GF-D8 (cell line): ENCODE results near the gene SARS2.
"Not testable (repeated sequence)": the region's sequence is repeated elsewhere in the genome, so short reads cannot be mapped to it uniquely, and the experiment has no call there.

ENCODE experiments used
- DNase-seq: peaks from one replicate; lab custom pipeline; 2025; lab: John Stamatoyannopoulos, UW

Gene SARS2, protein sequence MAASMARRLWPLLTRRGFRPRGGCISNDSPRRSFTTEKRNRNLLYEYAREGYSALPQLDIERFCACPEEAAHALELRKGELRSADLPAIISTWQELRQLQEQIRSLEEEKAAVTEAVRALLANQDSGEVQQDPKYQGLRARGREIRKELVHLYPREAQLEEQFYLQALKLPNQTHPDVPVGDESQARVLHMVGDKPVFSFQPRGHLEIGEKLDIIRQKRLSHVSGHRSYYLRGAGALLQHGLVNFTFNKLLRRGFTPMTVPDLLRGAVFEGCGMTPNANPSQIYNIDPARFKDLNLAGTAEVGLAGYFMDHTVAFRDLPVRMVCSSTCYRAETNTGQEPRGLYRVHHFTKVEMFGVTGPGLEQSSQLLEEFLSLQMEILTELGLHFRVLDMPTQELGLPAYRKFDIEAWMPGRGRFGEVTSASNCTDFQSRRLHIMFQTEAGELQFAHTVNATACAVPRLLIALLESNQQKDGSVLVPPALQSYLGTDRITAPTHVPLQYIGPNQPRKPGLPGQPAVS

DNA sequence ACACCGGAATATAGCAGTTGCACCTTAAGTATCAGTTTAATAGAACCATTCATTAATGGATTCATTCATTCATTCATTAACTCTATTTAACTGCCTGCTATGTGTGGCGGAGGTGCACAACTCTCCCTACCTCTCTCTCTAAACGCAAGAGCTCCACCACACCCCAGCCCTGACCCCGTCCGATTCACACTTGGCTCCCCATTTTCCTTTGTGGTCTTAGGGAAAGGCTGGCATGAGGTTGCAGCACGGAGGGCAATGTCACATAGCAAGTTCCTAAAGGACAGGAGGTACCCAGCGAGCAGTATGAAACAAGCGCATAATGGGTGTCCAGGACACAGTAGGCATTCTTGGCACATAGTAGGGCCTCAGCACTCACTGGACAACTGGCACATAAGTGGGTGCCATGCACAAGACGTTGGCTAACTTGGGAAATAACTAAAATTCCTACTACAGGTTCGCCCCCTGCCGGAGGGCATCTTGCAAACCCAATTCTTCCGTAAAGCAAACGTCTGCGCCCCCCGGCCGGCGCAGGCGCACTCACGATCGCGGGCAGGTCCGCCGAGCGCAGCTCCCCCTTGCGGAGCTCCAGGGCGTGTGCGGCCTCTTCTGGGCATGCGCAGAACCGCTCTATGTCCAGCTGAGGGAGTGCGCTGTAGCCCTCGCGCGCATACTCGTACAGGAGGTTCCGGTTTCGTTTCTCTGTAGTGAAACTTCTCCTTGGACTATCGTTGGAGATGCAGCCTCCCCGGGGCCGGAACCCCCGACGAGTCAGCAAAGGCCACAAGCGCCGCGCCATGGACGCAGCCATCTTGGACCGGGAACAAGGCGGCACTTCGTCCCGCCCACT, at the start of gene SARS2:
TSS of gene SARS2 (minus strand) at position 835 of the 847 bp plus-strand sequence. CDS start at position 808, 27 bp downstream.
- DNase-seq, result peak; percentile 86

DNA sequence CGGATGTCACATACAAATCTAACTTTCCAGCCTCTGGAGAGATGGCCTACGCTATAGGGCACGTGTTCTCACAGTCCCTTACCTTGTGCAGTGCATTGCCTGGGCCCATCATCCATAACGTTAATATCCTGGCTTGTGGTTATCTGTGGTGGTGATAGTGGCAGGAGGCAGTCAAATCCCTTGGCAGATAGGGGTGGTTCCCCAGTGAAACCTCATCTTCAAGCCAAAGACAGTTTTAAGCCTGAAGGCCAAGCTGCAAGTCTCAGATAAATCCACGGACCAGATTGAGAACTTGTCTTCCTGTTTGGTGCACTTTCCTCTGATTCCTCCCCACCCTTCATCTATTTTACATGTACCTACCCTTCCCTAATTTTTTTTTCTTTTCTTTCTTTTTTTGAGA, 49.2 kb upstream of the SARS2 start:
- DNase-seq, result no peak

DNA sequence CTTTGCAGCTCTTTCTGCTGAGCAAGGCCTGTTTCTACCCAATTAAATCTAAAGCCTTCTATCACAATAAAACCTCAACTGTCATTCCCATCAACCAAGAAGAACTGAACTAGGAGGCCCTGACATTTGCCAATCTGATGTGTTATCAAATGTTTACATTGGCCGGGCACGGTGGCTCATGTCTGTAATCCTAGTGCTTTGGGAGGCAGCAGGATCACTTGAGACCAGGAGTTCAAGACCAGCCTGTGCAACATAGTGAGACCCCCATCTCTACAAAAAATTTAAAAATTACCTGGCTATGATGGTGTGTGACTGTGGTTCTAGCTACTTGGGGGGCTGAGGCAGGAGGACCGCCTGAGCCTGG, 47.7 kb upstream of the SARS2 start:
- DNase-seq, result no peak

DNA sequence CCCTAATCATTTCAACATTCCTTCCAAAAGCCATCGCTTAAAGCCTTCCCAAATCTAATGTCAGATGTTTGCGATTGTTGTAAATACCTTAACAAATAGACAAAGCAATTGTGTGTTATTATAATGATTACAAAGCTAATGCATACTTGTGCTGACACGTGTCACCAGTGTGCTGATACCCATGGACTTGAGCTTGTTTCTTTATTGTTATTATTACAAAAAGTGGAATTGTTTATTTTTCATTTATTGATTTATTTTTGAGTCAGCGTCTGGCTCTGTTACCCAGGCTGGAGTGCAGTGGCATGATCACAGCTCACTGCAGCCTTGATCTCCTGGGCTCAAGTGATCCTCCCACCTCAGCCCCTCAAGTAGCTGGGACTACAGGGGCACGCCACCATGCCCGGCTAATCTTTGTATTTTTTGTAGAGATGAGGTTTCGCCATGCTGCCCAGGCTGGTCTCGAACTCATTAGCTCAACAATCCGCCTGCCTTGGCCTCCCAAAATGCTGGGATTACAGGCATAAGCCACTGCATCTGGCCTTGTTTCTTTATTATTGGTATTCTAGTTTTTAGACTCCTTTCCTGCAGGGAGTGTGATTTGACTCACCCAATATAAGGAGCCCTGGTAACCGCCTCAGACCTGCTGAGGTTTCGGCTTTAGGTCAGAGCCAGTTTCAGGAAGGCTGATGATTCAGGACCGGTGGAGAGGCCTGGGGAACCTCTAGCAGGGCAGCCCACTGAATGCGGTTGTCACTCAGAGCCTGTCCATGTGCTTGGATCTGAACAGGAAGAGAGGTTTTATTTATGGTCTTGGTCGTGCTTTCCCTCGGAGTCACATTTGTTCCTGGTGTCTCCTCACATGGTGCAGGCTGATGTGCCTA, 47.1 kb upstream of the SARS2 start:
- no peak for DNase-seq

DNA sequence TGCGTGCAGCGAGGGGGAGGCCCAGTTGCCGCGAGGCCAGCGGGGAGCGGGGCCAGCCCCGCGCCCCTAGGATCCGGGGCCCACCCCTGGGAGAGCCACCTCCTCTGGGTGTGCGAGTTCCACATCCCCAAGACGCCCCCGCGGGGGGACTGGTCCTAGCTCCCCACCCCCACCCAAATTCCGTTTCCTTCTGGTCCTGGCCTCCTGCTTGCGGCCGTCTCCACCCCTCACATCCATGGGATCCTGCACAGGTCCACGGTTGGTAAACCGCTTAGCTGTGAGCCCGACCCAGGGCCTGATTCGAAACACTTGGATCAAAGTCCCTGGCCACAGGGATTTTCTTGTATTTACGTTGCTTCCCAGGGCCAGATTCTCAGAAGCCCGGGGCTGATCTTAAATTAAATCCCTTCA, 45.3 kb upstream of the SARS2 start:
- no peak for DNase-seq

DNA sequence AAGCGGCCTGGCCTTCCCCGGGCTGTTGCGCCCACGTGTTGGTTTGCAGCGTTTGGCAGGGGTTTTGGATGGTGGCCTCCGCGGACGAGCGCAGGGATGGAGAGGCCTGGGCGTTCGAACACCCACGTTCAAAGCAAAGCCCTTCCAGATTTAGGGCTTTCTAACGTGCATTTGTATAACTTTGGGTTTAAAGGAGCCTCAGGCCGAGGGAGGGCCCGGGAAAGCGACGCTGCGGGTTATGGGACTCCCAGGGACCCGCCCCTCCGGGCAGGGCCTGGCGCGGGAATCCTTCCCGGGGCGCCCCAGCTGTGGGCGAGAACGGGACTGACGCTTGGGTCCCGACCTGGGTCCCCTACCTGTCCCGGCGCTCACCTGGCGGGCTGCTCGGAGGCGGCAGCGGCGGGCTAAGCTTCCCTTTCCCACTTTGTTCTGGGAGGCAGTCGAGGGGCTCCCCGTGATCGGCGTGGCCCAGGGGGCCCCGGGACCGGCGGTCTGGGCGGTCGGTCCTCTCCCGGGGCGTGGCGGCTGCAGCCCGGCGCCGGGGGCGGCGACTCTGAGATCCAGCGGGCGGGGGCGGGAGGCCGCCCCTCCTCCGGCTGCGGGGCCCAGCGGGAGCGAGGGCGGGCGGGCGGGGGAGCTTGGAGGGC, 44.8 kb upstream of the SARS2 start, which contains the start of gene FBXO17:
TSS of gene FBXO17 (minus strand) at position 529 of the 647 bp plus-strand sequence. CDS start 25,423 bp downstream, outside the sequence.
- no peak for DNase-seq

DNA sequence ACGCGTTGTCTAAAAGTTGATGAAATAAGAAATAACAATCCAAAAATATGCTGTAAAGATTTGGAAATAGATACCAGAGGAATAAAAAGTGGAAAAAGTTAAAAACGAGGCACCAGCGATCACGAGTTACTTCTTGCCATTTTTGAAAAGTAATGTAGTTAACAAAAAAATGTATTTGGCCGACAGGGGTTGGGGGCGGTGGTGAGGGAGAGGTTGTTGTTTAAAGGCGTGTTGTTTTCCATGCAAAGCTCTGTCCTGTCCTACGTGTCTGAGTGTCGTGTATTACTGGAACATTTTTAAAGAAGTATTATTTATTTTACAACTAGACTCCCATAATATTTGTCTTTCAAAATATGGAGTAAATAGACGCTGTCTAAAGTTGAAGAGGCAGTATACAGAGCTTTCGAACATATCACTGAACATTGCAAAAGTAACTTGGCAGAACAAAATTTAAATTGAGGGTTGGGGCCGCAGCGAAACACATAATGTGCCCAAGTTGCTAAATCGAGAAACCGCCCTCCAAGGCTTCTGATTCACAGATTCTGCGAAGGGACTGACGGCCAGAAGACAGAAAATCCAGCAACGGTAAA, 44.2 kb upstream of the SARS2 start:
- no peak for DNase-seq

DNA sequence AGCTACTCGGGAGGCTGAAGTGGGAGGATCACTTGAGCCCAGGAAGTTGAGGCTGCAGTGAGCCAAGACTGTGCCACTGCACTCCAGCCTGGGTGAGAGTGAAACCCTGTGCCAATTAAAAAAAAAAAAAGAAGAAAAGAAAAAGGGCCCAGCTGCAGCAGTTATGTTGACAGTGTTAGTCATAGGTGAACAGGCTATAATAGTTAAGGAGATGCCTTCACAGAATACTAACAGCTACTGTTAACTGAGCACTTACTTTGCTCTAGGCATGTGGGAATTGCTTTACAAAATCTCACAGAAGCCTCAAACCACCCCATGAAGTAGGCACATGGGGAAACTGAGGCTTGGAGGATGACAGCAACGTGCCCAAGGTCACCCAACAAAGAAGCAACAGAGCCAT, 41.1 kb upstream of the SARS2 start:
- DNase-seq, result no peak

DNA sequence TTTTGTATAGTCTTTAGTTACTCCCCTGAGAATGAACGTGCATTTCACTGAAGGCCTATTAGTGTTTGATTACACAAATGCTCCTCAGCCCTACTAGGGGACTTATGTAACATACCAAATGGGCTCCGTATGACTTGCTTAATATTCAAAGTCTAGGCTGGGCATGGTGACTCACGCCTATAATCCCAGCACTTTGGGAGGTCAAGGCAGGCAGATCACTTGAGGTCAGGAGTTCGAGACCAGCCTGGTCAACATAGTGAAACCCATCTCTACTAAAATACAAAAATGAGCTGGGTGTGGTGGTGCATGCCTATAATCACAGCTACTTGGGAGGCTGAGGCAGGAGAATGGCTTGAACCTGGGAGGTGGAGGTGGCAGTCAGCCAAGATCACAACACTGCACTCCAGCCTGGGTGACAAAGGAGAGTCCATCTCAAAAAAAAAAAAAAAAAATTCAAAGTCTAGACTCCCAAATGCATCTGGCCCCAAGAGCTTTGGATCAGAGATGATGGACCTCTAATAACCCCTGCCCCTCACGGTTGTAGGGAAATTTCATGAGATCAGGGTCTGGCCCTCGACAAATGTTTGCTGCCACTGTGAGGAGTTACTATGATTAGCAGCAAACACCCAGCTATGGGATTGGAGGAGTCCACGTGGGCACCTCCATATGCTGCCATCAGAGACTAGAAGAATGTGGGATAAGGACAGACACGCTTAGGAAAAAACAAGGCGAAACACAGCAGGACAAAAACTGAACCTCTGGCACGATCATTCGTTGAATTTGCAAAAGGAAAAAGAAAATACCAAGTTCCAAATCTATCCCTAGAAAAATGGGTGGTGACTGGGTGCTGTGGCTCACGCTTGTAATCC, 40.3 kb upstream of the SARS2 start:
- DNase-seq, result no peak

DNA sequence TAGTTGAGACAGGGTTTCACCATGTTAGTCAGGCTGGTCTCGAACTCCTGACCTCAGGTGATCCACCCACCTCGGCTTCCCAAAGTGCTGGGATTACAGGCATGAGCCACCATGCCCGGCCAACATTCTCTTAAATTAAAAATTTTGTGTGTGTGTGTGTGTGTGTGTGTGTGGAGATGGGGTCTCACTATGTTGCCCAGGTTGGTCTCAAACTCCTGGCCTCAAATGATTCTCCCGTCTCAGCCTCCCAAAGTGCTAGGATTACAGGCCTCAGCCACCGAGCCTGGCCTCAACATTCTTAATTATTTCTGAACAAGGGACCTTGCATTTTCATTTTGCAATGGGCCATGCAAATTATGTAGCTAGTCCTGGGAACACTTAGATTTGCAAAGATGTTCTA, 35.6 kb upstream of the SARS2 start:
- DNase-seq, result not testable (repeated sequence)

DNA sequence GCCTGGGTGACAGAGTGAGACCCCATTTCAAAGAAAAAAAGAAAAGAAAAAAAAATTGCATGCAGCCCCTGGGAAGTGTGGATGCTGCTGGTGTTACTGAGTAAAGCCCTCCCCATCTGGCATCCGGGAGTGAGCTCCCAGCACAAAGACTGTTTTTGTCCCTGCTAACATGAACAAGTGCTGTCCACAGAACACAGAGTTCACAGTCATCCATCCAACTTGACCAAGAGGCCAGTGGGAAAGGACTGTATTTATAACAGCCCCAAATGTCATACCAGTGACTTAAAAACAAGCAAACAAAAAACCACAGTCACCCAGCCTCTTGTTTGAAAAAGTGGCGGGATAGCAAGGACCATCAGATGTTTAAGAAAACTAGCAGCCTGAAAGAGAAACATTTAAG, 34.2 kb upstream of the SARS2 start:
- no peak for DNase-seq

DNA sequence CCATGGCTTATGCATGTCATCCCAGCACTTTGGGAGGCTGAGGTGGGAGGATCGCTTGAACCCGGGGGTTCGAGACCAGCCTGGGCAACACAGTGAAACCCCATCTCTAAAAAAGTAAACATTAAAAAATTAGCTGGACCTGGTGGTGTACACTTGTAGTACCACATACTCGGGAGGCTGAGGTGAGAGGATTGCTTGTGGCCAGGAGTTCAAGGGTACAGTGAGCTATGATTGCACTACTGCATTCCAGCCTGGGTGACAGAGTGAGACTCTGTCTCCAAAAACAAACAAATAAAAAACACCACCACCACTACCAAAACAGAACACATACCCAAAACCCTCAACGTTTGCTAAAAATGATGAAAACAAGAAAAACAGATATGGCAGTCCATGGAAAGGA, 29.1 kb upstream of the SARS2 start:
- no peak for DNase-seq

DNA sequence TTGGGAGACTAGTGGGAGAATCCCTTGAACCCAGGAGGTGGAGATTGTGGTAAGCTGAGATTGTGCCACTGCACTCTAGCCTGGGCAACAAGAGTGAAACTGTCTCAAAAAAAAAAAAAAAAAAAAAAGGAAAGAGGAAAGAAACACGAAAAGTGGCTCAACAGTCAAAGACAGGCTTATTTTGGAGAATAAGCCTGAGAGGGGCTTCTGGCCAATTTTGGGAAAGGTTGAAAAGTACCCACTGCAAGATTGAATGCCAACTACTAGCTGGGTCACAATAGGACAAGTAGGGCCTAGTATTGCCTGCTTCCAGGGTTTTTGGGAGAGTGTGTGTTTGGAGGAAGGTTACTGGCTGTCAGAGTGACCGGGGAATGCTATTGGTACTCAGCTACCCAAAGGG, 27.7 kb upstream of the SARS2 start:
- no peak for DNase-seq

DNA sequence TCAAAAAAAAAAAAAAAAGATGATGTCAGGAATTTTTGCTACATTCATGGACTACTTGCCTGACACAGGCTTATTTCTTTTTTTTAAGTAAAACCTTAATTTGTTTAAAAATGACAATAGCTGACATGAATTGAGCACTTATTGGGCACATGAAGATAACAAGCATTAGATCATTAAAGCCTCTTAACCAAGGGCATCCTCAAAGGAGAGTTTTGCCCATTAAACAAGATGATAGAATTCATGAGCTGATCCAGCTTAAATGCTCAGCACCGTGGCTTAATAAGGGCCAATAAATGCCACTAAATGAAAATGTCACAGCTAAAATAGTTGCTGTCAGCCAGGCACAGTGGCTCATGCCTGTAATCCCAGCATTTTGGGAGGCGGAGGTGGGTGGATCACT, 25.7 kb upstream of the SARS2 start:
- DNase-seq, result no peak

DNA sequence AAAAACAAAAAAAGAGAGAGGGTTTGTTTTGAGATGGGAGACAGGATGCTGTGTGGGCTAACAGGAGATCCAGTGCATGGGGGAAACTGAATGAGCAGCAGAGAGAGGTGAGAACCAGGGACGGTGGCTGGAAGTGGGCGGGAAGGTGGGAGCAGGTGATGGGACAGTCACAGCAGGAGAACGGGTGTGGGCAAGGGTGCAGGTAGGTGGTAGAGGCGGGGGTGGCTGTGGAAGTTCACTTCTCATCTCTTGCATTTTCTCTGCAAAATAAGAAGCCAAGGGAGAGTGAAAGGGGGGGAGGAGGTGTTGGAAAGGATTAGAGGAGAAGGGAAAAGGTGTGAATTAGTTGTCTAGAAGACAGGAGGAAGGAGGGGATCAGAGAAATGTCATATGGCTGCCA, 23.1 kb upstream of the SARS2 start:
- no peak for DNase-seq

DNA sequence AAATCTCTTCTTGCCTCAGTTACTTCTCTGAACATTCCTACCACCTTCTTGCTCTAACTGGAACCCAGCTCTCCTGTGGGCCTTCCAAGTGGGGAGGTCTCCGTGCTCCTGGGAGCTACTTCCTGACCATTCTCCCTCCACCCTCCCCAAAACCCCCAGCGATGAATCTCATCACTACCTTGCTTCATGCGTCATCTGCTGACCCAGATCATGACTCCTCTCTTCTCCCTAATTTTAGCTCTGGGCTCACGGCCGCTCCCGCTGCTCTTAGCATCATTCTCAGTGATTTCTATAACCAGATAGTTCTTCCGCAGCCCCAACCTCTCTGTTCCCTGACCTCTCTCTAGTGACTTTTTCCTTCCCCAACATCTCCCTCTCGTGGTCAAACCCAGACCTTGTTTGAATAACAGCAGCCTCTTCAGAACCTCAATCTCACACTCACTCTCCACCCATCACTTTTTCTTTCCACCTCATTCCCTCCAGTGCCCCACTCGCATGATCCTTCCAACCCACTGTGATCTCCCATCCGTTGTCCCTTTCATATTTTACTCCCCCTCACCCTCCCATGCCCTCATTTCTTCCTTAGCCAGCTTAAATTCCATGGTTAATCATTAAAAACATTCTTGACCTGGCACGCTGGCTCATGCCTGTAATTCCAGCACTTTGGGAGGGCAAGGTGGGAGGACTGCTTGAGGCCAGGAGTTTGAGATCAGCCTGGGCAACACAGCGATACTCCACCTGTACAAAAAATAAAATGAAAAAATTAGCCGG, 22.0 kb upstream of the SARS2 start:
- DNase-seq, result peak; percentile 15

DNA sequence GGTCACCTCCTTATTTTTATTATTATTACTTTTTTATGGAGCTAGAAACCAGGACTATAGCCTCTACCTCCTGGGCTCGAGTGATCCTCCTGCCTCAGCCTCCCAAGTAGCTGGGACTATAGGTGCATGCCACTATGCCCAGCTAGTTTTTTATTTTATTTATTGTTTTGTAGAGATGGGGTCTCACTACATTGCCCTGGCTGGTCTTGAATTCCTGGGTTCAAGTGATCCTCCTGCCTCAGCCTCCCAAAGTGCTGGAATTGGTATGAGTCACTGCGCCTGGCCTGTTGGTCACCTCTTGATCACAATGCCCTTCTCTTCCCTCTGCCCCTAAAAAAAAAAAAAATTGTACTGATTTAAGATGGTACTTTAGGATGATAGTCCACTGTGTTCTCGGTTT, 20.6 kb upstream of the SARS2 start:
- DNase-seq, result no peak

DNA sequence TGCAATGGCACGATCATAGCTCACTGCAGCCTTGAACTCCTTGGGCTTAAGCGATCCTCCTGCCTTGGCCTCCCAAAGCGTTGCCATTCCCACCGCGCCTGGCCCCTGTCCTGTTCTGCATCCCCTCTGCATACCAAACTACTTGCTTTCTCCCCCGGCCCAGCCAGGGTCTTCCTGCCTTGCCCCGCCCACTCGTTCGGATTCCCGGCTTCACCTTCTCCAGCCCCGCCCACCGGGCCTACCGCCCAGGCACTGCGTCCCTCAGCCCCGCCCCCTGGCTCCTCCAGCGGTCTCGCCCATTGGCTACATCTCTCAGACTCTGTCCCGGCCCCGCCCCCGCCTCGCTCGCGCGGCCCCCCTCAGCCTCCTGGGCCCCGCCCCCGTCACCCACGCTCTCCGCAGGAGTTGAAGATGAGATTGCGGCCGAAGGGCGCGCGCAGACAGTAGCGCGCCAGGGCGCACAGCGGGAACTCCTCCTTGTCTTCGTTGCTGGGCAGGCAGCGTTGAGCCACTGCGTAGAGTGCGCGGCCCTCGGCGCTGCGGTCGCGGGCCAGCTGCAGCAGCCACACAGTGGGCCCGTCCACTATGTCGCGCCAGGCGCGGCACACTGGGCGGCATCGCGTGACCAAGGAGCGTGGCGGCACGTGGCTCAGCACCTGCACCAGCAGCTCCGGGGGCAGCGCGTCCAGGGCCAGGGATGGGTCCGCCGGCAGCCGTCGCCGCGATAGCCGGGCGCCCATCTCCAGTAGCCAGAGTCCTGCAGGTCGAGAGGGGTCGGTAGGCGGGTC, 19.2 kb upstream of the SARS2 start:
- DNase-seq, result no peak
